ENCODE data around the gene GPAM. TPM values are rescaled to one million over a fixed set of nuclear protein-coding genes. Genes with fewer than 3 reads are reported as not detected.

Gene GPAM
- total and polyA plus RNA-seq, 9 of the 15 experiments (the other 6 are each of a cell fraction or from before 2014, with no cell fraction given) = 3.5 to 7.5 (median 5.5) TPM

DNA sequence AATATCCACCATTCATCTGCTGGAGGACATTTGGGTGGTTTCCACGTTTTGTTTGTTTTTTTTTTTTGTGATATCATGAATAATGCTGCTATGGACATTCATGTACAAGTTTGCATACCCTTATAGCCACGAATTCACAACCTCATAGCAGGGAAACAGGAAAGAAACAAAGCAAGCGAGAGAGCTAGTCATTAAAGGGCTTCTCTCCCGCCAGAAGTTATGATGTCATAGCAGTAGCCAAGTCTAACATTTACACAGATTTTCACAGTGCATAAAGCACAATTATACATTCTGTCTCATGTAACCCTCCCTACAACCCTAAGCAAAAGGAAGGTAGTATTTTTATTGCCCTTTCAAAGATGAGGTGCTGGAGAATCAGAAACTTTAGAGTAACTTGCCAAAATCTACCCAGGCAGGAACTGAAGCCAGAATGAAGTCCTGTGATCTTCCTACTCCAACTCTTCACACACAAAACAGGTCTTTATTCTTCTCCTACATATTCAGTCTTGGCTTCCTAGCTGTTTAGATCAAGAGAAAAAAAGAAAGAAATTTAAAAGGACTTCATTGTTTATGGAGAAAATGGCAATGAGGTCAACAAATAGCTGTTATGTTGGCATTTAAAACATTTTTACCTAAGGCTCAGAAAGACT is 33.9 kb upstream of the GPAM start:
- BruUV-seq (replicated peaks) = no TSS peak
- H3K27ac ChIP-seq (ENCODE audit: extremely low read depth, low read depth, low read length) = no peak overlapping the region
- in situ Hi-C loops (cut with MboI) (no loop called here), intact Hi-C loops (cut with micrococcal nuclease) (no loop called here)
- H3K36me3 ChIP-seq (ENCODE audit: control insufficient read depth, insufficient read depth, low read length) = no peaks in the 10 kb centered on the region
- TF ChIP-seq, protein P1, sequence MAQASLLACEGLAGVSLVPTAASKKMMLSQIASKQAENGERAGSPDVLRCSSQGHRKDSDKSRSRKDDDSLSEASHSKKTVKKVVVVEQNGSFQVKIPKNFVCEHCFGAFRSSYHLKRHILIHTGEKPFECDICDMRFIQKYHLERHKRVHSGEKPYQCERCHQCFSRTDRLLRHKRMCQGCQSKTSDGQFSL (CRISPR knock-in tag; IDR thresholded peaks at IDR 0.05) = no peak
- TF ChIP-seq, protein P1 (tag; IDR thresholded peaks at IDR 0.05) = no peak
- no peak for TF ChIP-seq ZNF408 (CRISPR knock-in tag; IDR thresholded peaks at IDR 0.05; ENCODE audit: low read depth)
- TF ChIP-seq GTF3C2 (IDR thresholded peaks at IDR 0.05; ENCODE audit: borderline replicate concordance, extremely low read depth, insufficient read length) = no peak
- no peak for TF ChIP-seq TAF15 (IDR thresholded peaks at IDR 0.05; ENCODE audit: low read depth, low read length)
- no peak for TF ChIP-seq ZNF121 (CRISPR knock-in tag; conservative IDR thresholded peaks at IDR 0.05)
- no peak for TF ChIP-seq GATA2 (CRISPR knock-in tag; IDR thresholded peaks at IDR 0.05)
- no peak for TF ChIP-seq CTBP1 (IDR thresholded peaks at IDR 0.05; ENCODE audit: borderline replicate concordance)
- TF ChIP-seq, protein P2, sequence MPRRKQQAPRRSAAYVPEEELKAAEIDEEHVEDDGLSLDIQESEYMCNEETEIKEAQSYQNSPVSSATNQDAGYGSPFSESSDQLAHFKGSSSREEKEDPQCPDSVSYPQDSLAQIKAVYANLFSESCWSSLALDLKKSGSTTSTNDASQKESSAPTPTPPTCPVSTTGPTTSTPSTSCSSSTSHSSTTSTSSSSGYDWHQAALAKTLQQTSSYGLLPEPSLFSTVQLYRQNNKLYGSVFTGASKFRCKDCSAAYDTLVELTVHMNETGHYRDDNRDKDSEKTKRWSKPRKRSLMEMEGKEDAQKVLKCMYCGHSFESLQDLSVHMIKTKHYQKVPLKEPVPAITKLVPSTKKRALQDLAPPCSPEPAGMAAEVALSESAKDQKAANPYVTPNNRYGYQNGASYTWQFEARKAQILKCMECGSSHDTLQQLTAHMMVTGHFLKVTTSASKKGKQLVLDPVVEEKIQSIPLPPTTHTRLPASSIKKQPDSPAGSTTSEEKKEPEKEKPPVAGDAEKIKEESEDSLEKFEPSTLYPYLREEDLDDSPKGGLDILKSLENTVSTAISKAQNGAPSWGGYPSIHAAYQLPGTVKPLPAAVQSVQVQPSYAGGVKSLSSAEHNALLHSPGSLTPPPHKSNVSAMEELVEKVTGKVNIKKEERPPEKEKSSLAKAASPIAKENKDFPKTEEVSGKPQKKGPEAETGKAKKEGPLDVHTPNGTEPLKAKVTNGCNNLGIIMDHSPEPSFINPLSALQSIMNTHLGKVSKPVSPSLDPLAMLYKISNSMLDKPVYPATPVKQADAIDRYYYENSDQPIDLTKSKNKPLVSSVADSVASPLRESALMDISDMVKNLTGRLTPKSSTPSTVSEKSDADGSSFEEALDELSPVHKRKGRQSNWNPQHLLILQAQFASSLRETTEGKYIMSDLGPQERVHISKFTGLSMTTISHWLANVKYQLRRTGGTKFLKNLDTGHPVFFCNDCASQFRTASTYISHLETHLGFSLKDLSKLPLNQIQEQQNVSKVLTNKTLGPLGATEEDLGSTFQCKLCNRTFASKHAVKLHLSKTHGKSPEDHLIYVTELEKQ (CRISPR knock-in tag; IDR thresholded peaks at IDR 0.05) = no peak
- TF ChIP-seq GTF2A2 (tag; IDR thresholded peaks at IDR 0.05) = no peak
- no peak for TF ChIP-seq SMARCB1 (IDR thresholded peaks at IDR 0.05; ENCODE audit: insufficient read length, low read depth)
- no peak for TF ChIP-seq EWSR1 (IDR thresholded peaks at IDR 0.05; ENCODE audit: borderline replicate concordance, low read depth, partially characterized antibody)
- TF ChIP-seq ZNF12 (CRISPR knock-in tag; IDR thresholded peaks at IDR 0.05) = no peak
- no peak for TF ChIP-seq HNRNPH1 (optimal IDR thresholded peaks at IDR 0.05; ENCODE audit: low read depth, low read length)
- no peak for TF ChIP-seq ZNF311 (CRISPR knock-in tag; IDR thresholded peaks at IDR 0.05)
- TF ChIP-seq KHSRP (IDR thresholded peaks at IDR 0.05) = no peak
- FAIRE-seq = no peak
- H3K79me2 ChIP-seq (ENCODE audit: control insufficient read depth, insufficient read depth, low read length) = no peaks in the 10 kb centered on the region
- H3K27me3 ChIP-seq (ENCODE audit: control insufficient read depth in 2 of 2, insufficient read depth in 2 of 2, low read length in 2 of 2) = peaks cover 0 to 13% of the 10 kb centered on the region in 2 experiments; a peak in 2 of 5 replicates
- ChIA-PET CTCF (ENCODE audit: low intra/inter-chr PET ratio) (no interaction called here), POLR2A (no interaction called here)
- H3K4me3 ChIP-seq = no peak overlapping the region
- H4K20me1 ChIP-seq (replicated peaks; ENCODE audit: control insufficient read depth, insufficient read depth, low read length) = no peaks in the 10 kb centered on the region
- no peak overlapping the region for H3K4me2 ChIP-seq (ENCODE audit: insufficient read depth, low read length)
- 0% methylated on average over 4 of the region's 4 CpGs for WGBS (ENCODE audit: insufficient coverage, low coverage, missing lambda C conversion rate)
- no peak overlapping the region for H2AFZ ChIP-seq (ENCODE audit: low read depth, low read length)
- H3K9me1 ChIP-seq (ENCODE audit: control insufficient read depth, insufficient read depth, low read length) = no peaks in the 10 kb centered on the region
- no peak for DNase-seq (ENCODE audit: extremely low read depth in 1 of 4, low spot score in 3 of 4)
- H3K4me1 ChIP-seq (replicated peaks in 1 of 2; ENCODE audit: control insufficient read depth in 2 of 2, insufficient read depth in 2 of 2, low read length in 2 of 2) = no peaks in the 10 kb centered on the region; a peak in 1 of 5 replicates
- H3K9me3 ChIP-seq (replicated peaks; ENCODE audit: control insufficient read depth, insufficient read depth, low read depth, low read length) = no peaks in the 10 kb centered on the region
- no peak overlapping the region for H3K9ac ChIP-seq (ENCODE audit: insufficient read depth in 1 of 2, low read depth in 2 of 2, low read length in 2 of 2)
- ATAC-seq = no peak

All from K562 (cell line).